Liver (tissue), 9 donors: Measurements from ENCODE around the gene NDUFV2. TPM values are rescaled to one million over a fixed set of nuclear protein-coding genes. Genes with fewer than 3 reads are reported as not detected.
"Not testable (repeated sequence)": the region's sequence is repeated elsewhere in the genome, so short reads cannot be mapped to it uniquely, and the experiment has no call there.

Experiments used
- DNase-seq: peaks from one replicate; pipeline ENCODE4 v3.0.0-alpha.2; 2017; ENCODE audit warnings: low spot score
- H3K27ac ChIP-seq, 2 donors: one replicate each; pipeline ENCODE4 v1.7.0; 2013; ENCODE audit warnings: inconsistent platforms in 2 of 2, low read length in 2 of 2, control low read depth in 1 of 2, low read depth in 1 of 2, mild to moderate bottlenecking in 1 of 2
- H3K27me3 ChIP-seq, 4 donors: one replicate each; pipeline versions ENCODE4 v1.6.1 to v1.7.0; 2013; ENCODE audit warnings: low read length in 3 of 4, inconsistent platforms in 1 of 4, mild to moderate bottlenecking in 1 of 4, moderate library complexity in 1 of 4; ENCODE audit not compliant: control insufficient read depth in 4 of 4, insufficient read depth in 4 of 4
- H3K36me3 ChIP-seq, 4 donors: one replicate each; pipeline versions ENCODE4 v1.6.1 to v1.7.0; 2013; ENCODE audit warnings: low read length in 3 of 4, mild to moderate bottlenecking in 3 of 4, low read depth in 1 of 4, moderate library complexity in 1 of 4; ENCODE audit not compliant: control insufficient read depth in 4 of 4, insufficient read depth in 3 of 4
- H3K4me1 ChIP-seq, 4 donors: one replicate each; pipeline versions ENCODE4 v1.6.1 to v1.7.0; 2013; ENCODE audit warnings: low read length in 3 of 4, mild to moderate bottlenecking in 3 of 4, moderate library complexity in 1 of 4; ENCODE audit not compliant: control insufficient read depth in 4 of 4, insufficient read depth in 4 of 4
- H3K4me3 ChIP-seq, 3 donors: one replicate each; pipeline versions ENCODE4 v1.6.1 to v1.7.0; 2013; ENCODE audit warnings: low read length in 3 of 3, control low read depth in 1 of 3, low read depth in 1 of 3, mild to moderate bottlenecking in 1 of 3
- H3K9ac ChIP-seq, 2 donors: one replicate each; pipeline ENCODE4 v1.7.0; 2013; ENCODE audit warnings: low read length in 2 of 2, mild to moderate bottlenecking in 2 of 2, moderate library complexity in 2 of 2, control low read depth in 1 of 2, low read depth in 1 of 2
- H3K9me3 ChIP-seq, 4 donors: one replicate each; pipeline versions ENCODE4 v1.6.1 to v1.7.0; 2013; ENCODE audit warnings: low read length in 3 of 4; ENCODE audit not compliant: control insufficient read depth in 4 of 4
- EGR1 ChIP-seq, 2 donors: IDR thresholded peaks; 2 replicates each; pipeline ENCODE4 v1.6.1; 2016 to 2018; ENCODE audit warnings: antibody characterized with exemption in 2 of 2, low read depth in 2 of 2
- HNF4A ChIP-seq, 2 donors: conservative IDR thresholded peaks; 2 replicates each; pipeline ENCODE4 v1.6.1; 2016; ENCODE audit warnings: antibody characterized with exemption in 2 of 2, mild to moderate bottlenecking in 2 of 2
- JUND ChIP-seq, 2 donors: IDR thresholded peaks; 2 replicates each; pipeline ENCODE4 v1.6.1; 2016; ENCODE audit warnings: antibody characterized with exemption in 2 of 2
- NR2F2 ChIP-seq: IDR thresholded peaks from 2 replicates; pipeline ENCODE4 v1.6.1; 2016; ENCODE audit warnings: antibody characterized with exemption
- RAD21 ChIP-seq, 2 donors: IDR thresholded peaks; 2 replicates each; pipeline ENCODE4 v1.6.1; 2016; ENCODE audit warnings: antibody characterized with exemption in 2 of 2, mild to moderate bottlenecking in 2 of 2
- SP1 ChIP-seq: IDR thresholded peaks from 2 replicates; pipeline ENCODE4 v1.6.1; 2018; ENCODE audit warnings: antibody characterized with exemption, mild to moderate bottlenecking
- YY1 ChIP-seq: IDR thresholded peaks from 2 replicates; pipeline ENCODE4 v1.6.1; 2016; ENCODE audit warnings: antibody characterized with exemption, mild to moderate bottlenecking
- WGBS: extraction: QIAGEN DNeasy Blood & Tissue Kit; methylation state at CpG from one replicate; pipeline ENCODE4 v1.1.7; 2013; 5-methylcytosine and 5-hydroxymethylcytosine counted together
- polyA plus RNA-seq, 2 donors: library from polyadenylated mRNA; stranded (reverse) in 1 of 2; unstranded in 1 of 2; fragments of 200-250 nt in 1 of 2; fragments of >200 nt in 1 of 2; fragmentation: Nextera tagmentation in 1 of 2; extraction: Ambion mirVana in 1 of 2; gene quantifications; one replicate each; pipeline versions ENCODE4 v1.2.1 to v1.2.3, GENCODE V29; 2013 to 2015
- total RNA-seq, 2 donors: library from RNA; depleted of rRNA; stranded (reverse); fragments of >200 nt; gene quantifications; one replicate each; pipeline ENCODE4 v1.2.3, GENCODE V29; 2014
- TF ChIP-seq, protein P1 (sequence below): IDR thresholded peaks from 2 replicates; pipeline ENCODE4 v1.6.1; 2016; ENCODE audit warnings: antibody characterized with exemption
- TF ChIP-seq, protein P2 (sequence below): IDR thresholded peaks from 2 replicates; pipeline ENCODE4 v1.6.1; 2016; ENCODE audit warnings: antibody characterized with exemption
- TF ChIP-seq, protein P3 (sequence below): IDR thresholded peaks from 2 replicates; pipeline ENCODE4 v1.6.1; 2016; ENCODE audit warnings: antibody characterized with exemption, mild to moderate bottlenecking
- TF ChIP-seq, protein P4 (sequence below): fragments of 150-350 bp; IDR thresholded peaks from 2 replicates; pipeline ENCODE4 v1.5.1; 2017; ENCODE audit warnings: improper control_type of control experiment, low read depth, low read length; ENCODE audit not compliant: missing input control
- TF ChIP-seq, protein P5 (sequence below): IDR thresholded peaks from 2 replicates; pipeline ENCODE4 v1.6.1; 2016; ENCODE audit warnings: antibody characterized with exemption
- donor health status: healthy.
- donor health status: healthy.
- donor health status: healthy.
- donor health status: healthy.
- donor health status: healthy.

Gene NDUFV2
- total and polyA plus RNA-seq, 4 donors, result 74.5 to 415 (median 185) TPM

DNA sequence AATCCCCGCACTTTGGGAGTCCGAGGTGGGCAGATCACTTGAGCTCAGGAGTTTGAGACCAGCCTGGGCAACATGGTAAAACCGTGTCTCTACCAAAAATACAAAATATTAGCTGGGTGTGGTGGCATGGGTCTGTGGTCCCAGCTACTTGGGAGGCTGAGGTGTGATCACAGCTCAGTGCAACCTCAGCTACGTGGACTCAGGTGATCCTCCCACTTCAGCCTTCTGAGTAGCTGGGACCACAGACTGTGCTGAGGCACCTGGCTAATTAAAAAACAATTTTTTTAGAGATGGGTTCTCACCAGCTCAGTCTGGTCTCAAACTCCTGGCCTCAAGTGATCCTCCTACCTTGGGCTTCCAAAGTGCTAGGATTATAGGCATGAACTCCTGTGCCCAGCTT, 57.5 kb downstream of the NDUFV2 start:
- 96% methylated on average over 4 of the region's 4 CpGs for WGBS
- H3K4me1 ChIP-seq, result peaks cover 0 to 4% (median 0%) of the 10 kb centered on the region in 4 donors
- H3K36me3 ChIP-seq, result no peaks in the 10 kb centered on the region

DNA sequence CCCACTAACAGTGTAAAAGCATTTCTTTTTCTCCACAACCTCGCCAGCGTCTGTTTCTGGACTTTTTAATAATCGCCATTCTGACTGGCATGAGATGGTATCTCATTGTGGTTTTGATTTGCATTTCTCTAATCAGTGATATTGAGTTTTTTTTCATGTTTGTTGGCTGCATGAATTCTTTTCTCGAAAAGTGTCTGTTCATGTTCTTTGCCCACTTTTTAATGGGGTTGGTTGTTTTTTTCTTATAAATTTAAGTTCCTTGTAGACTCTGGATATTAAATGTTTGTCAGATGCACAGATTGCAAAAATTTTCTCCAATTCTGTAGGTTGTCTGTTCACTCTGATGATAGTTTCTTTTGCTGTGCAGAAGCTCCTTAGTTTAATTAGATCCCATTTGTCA, 60.2 kb downstream of the NDUFV2 start:
- H3K9me3 ChIP-seq, H3K9ac ChIP-seq, H3K4me3 ChIP-seq, H3K4me1 ChIP-seq, H3K27ac ChIP-seq, H3K27me3 ChIP-seq, DNase-seq, H3K36me3 ChIP-seq: not testable (repeated sequence)
- WGBS, result 98% methylated on average over 4 of the region's 4 CpGs

More for the DNA sequence above, 57.5 kb downstream of the NDUFV2 start:
- Histone ChIP-seq H3K4me3 (no peak overlapping the region), H3K9me3 (no peaks in the 10 kb centered on the region), H3K27me3 (no peaks in the 10 kb centered on the region), H3K27ac (no peak overlapping the region), H3K9ac (no peak overlapping the region)
- DNase-seq, result no peak
- no peak for TF ChIP-seq YY1
- TF ChIP-seq SP1, result no peak
- TF ChIP-seq, protein P1, sequence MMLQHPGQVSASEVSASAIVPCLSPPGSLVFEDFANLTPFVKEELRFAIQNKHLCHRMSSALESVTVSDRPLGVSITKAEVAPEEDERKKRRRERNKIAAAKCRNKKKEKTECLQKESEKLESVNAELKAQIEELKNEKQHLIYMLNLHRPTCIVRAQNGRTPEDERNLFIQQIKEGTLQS, result no peak
- TF ChIP-seq, protein P2, sequence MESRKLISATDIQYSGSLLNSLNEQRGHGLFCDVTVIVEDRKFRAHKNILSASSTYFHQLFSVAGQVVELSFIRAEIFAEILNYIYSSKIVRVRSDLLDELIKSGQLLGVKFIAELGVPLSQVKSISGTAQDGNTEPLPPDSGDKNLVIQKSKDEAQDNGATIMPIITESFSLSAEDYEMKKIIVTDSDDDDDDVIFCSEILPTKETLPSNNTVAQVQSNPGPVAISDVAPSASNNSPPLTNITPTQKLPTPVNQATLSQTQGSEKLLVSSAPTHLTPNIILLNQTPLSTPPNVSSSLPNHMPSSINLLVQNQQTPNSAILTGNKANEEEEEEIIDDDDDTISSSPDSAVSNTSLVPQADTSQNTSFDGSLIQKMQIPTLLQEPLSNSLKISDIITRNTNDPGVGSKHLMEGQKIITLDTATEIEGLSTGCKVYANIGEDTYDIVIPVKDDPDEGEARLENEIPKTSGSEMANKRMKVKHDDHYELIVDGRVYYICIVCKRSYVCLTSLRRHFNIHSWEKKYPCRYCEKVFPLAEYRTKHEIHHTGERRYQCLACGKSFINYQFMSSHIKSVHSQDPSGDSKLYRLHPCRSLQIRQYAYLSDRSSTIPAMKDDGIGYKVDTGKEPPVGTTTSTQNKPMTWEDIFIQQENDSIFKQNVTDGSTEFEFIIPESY, result no peak
- no peak for TF ChIP-seq NR2F2
- no peak for TF ChIP-seq HNF4A (conservative IDR thresholded peaks at IDR 0.05)
- TF ChIP-seq EGR1 (IDR thresholded peaks at IDR 0.05; ENCODE audit: low read depth in 2 of 2), result no peak
- TF ChIP-seq RAD21 (IDR thresholded peaks at IDR 0.05), result no peak
- no peak for TF ChIP-seq JUND (IDR thresholded peaks at IDR 0.05)
- TF ChIP-seq, protein P3, sequence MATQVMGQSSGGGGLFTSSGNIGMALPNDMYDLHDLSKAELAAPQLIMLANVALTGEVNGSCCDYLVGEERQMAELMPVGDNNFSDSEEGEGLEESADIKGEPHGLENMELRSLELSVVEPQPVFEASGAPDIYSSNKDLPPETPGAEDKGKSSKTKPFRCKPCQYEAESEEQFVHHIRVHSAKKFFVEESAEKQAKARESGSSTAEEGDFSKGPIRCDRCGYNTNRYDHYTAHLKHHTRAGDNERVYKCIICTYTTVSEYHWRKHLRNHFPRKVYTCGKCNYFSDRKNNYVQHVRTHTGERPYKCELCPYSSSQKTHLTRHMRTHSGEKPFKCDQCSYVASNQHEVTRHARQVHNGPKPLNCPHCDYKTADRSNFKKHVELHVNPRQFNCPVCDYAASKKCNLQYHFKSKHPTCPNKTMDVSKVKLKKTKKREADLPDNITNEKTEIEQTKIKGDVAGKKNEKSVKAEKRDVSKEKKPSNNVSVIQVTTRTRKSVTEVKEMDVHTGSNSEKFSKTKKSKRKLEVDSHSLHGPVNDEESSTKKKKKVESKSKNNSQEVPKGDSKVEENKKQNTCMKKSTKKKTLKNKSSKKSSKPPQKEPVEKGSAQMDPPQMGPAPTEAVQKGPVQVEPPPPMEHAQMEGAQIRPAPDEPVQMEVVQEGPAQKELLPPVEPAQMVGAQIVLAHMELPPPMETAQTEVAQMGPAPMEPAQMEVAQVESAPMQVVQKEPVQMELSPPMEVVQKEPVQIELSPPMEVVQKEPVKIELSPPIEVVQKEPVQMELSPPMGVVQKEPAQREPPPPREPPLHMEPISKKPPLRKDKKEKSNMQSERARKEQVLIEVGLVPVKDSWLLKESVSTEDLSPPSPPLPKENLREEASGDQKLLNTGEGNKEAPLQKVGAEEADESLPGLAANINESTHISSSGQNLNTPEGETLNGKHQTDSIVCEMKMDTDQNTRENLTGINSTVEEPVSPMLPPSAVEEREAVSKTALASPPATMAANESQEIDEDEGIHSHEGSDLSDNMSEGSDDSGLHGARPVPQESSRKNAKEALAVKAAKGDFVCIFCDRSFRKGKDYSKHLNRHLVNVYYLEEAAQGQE, result no peak
- TF ChIP-seq, protein P4, sequence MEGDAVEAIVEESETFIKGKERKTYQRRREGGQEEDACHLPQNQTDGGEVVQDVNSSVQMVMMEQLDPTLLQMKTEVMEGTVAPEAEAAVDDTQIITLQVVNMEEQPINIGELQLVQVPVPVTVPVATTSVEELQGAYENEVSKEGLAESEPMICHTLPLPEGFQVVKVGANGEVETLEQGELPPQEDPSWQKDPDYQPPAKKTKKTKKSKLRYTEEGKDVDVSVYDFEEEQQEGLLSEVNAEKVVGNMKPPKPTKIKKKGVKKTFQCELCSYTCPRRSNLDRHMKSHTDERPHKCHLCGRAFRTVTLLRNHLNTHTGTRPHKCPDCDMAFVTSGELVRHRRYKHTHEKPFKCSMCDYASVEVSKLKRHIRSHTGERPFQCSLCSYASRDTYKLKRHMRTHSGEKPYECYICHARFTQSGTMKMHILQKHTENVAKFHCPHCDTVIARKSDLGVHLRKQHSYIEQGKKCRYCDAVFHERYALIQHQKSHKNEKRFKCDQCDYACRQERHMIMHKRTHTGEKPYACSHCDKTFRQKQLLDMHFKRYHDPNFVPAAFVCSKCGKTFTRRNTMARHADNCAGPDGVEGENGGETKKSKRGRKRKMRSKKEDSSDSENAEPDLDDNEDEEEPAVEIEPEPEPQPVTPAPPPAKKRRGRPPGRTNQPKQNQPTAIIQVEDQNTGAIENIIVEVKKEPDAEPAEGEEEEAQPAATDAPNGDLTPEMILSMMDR, result no peak
- TF ChIP-seq, protein P5, sequence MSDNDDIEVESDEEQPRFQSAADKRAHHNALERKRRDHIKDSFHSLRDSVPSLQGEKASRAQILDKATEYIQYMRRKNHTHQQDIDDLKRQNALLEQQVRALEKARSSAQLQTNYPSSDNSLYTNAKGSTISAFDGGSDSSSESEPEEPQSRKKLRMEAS, result no peak

DNA sequence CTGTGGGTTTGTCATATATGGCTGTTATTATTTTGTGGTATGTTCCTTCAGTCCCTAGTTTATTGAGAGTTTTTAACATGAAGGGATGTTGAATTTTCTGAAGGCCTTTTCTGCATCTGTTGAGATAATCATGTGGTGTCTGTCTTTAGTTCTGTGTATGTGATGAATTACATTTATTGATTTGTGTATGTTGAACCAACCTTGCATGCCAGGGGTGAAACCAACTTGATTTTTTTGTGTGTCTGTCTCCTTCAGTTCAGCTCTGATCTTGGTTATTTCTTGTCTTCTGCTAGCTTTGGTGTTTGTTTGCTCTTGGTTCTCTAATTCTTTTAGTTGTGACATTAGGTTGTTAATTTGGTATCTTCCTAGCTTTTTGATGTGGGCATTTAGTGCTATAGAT, 61.6 kb downstream of the NDUFV2 start:
- not testable (repeated sequence) for H3K36me3 ChIP-seq, H3K9ac ChIP-seq, H3K4me3 ChIP-seq, H3K9me3 ChIP-seq, DNase-seq, H3K27me3 ChIP-seq, H3K27ac ChIP-seq, H3K4me1 ChIP-seq

DNA sequence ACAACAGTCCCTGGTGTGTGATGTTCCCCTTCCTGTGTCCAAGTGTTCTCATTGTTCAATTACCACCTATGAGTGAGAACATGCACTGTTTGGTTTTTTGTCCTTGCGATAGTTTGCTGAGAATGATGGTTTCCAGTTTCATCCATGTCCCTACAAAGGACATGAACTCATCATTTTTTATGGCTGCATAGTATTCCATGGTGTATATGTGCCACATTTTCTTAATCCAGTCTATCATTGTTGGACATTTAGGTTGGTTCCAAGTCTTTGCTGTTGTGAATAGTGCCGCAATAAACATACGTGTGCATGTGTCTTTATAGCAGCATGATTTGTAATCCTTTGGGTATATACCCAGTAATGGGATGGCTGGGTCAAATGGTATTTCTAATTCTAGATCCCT, 63.4 kb downstream of the NDUFV2 start:
- H3K27me3 ChIP-seq, H3K9ac ChIP-seq, DNase-seq, H3K36me3 ChIP-seq, H3K4me1 ChIP-seq, H3K4me3 ChIP-seq, H3K27ac ChIP-seq, H3K9me3 ChIP-seq: not testable (repeated sequence)
- 91% methylated on average over 3 of the region's 3 CpGs for WGBS

DNA sequence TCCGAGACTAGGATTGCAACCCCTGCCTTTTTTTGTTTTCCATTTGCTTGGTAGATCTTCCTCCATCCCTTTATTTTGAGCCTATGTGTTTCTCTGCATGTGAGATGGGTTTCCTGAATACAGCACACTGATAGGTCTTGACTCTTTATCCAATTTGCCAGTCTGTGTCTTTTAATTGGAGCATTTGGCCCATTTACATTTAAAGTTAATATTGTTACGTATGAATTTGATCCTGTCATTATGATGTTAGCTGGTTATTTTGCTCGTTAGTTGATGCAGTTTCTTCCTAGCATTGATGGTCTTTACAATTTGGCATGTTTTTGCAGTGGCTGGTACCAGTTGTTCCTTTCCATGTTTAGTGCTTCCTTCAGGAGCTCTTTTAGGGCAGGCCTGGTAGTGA, 67.0 kb downstream of the NDUFV2 start:
- 91% methylated on average over 3 of the region's 3 CpGs for WGBS
- not testable (repeated sequence) for H3K4me1 ChIP-seq, H3K9me3 ChIP-seq, H3K9ac ChIP-seq, H3K27me3 ChIP-seq, H3K36me3 ChIP-seq, H3K27ac ChIP-seq, H3K4me3 ChIP-seq, DNase-seq
